IPS DF 19.7 (cell line): ENCODE data around the gene TK2.
"Not testable (repeated sequence)": the region's sequence is repeated elsewhere in the genome, so short reads cannot be mapped to it uniquely, and the experiment has no call there.

Source experiments
- DNase-seq: peaks from one replicate; pipeline ENCODE4 v3.0.0-alpha.2; 2013; ENCODE audit warnings: low read depth, low spot score

TK2 gene

DNA sequence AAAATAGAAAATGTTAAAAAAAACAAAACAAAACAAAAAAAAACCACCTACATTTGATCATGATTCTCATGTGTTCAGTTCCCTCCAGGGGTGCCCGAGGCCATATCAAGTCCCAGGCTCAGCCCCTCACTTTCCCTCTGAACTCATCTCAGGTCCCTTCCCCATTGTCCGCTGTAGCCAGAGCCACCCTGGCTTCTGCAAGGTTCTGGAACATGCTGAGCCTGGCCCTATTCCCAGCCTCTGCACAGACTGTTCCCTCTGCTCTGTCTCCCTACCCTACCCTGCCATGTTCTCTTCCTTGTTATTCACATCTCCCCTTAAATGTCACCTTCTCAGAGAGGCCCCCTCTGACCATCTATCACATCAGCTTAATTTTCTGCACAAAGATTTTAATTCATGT, 46.9 kb downstream of the TK2 start:
- DNase-seq = no peak

DNA sequence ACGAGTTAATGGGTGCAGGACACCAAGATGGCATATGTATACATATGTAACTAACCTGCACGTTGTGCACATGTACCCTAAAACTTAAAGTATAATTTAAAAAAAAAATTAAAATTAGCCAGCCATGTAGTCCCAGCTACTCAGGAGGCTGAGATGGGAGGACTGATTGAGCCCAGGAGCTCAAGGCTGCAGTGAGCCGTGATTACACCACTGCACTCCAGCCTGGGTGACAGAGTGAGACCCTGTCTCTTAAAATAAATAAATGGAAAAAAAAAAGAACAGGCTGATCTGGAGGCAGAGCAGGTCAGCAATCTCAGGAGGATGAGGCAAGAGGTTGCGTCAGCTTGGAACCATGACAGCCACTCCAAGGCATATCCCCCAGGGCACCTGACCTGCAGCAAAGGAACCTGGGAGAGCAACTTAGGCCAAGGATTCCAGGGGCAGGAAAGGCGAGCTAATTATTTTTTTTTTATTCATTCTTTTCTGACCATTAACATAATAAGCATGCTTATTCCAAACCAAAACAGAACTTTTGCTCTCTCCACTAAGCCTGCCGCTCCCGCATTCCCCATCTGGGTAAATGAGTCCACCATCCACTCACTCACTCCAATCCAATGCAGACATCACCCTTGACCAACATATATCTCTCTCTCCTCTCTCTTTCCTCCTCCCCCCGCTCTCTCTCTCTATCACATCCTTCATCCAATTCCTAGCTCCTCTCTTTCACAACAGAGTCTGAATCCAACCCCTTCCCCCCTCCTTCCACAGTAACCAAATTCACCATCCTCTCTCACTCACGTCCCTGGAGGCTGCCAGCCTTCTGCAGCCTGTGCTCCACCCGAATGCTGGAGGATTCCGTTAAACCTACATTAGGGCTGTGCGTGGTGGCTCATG, 47.7 kb downstream of the TK2 start:
- DNase-seq = no peak

DNA sequence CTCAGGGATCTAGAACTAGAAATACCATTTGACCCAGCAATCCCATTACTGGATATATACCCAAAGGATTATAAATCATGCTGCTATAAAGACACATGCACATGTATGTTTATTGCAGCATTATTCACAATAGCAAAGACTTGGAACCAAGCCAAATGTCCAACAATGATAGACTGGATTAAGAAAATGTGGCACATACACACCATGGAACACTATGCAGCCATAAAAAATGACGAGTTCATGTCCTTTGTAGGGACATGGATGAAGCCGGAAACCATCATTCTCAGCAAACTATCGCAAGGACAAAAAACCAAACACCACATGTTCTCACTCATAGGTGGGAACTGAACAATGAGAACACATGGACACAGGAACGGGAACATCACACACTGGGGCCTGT, 48.4 kb downstream of the TK2 start:
- DNase-seq = not testable (repeated sequence)

DNA sequence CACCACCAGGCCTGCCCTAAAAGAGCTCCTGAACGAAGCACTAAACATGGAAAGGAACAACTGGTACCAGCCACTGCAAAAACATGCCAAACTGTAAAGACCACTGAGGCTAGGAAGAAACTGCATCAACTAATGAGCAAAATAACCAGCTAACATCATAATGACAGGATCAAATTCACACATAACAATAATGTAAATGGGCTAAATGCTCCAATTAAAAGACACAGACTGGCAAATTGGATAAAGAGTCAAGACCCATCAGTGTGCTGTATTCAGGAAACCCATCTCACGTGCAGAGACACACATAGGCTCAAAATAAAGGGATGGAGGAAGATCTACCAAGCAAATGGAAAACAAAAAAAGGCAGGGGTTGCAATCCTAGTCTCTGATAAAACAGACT, 52.0 kb downstream of the TK2 start:
- DNase-seq = not testable (repeated sequence)

DNA sequence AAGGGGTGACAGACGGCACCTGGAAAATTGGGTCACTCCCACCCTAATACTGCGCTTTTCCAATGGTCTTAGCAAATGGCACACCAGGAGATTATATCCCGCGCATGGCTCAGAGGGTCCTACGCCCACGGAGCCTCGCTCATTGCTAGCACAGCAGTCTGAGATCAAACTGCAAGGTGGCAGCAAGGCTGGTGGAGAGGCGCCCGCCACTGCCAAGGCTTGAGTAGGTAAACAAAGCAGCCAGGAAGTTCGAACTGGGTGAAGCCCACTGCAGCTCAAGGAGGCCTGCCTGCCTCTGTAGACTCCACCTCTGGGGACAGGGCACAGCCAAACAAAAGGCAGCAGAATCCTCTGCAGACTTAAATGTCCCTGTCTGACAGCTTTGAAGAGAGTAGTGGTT, 53.7 kb downstream of the TK2 start:
- DNase-seq = not testable (repeated sequence)

DNA sequence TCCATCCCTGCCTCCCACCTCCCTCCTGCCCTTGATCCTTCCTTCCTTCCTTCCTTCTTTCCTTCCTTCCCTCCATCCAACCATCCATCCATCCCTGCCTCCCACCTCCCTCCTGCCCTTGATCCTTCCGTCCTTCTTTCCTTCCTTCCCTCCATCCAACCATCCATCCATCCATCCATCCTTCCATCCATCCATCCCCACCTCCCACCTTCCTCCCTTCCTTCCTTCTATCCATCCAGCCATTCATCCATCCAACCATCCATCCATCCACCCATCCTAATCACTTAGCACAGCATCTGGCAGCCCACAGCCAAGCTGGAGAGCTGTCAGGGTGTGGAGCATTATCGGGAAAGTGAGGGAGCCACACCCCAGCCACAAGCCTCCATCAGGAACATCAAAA, 54.5 kb downstream of the TK2 start:
- no peak for DNase-seq

DNA sequence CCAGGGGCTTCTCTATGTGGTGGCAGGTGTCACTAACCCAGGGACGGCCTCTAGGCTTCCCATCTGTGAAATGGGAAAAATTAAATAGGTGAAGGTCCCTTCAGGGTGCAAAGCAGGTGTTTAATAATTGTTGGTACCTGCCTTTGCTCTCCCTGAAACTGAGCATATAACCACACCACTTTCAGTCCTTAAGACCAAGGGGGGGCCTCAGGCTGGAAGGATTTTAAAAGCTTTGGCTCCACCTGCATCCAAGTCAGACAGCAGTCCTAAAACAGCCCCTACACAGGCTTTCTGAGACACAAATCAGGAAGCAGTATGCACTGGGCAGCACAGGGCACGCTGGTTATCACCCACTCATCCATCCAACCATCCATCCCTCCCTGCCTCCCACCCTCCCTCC, 55.0 kb downstream of the TK2 start:
- DNase-seq = no peak

DNA sequence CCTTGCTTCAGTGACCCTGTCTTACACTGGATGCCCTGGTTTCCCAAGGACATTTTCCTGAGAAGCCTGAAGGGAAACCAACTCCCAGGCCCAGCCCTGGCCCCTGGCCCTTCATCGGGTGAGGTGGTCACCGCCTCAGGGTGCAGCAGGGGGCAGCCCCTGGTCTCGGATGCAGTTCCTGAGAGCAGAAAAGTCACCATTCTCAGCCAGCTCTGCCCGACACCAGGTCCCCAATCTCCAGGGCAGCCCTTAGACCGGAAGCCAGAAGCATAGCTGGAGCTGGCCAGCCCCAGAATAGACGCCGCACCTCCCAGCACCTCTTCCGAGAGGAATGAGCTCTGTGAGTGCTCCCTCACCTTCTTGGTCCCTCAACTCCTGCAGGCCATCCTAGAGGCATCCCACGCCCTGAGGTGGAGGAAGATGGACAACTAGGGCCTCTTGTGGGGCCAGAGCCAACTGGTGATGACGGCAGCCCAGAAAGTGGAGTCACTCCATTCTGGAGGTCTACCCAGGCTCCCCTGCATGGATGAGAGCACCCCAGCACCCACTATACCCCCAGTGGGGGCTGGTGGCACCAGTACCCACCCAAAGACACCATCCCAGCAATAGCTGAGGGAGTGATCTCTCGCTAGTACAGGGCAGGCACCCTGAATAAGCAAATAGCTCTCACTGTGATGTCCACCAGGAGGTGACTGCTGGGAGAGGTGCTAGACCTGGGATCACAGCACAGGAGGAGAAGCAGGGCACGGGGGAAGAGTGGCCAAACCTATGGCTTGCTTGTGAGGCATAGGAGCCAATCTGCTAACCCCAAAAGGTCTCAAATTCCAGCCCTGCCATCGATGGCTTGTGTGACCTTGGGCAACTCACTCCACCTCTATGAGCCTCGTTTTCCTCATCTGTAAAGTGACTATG, 56.2 kb downstream of the TK2 start:
- no peak for DNase-seq

DNA sequence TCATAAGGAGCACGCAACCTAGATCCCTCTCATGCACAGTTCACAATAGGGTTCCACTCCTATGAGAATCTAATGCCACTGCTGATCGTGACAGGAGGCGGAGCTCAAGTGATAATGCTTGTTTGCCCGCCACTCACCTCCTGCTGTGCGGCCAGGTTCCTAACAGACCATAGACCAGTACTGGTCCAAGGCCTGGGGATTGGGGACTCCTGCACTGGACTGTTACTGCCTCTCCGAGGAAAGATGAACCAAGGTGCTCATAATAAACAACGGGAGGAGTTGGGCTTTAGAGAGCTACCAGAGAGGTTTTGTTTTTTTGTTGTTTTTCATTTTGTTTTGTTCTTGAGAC, 58.2 kb downstream of the TK2 start:
- DNase-seq = no peak

DNA sequence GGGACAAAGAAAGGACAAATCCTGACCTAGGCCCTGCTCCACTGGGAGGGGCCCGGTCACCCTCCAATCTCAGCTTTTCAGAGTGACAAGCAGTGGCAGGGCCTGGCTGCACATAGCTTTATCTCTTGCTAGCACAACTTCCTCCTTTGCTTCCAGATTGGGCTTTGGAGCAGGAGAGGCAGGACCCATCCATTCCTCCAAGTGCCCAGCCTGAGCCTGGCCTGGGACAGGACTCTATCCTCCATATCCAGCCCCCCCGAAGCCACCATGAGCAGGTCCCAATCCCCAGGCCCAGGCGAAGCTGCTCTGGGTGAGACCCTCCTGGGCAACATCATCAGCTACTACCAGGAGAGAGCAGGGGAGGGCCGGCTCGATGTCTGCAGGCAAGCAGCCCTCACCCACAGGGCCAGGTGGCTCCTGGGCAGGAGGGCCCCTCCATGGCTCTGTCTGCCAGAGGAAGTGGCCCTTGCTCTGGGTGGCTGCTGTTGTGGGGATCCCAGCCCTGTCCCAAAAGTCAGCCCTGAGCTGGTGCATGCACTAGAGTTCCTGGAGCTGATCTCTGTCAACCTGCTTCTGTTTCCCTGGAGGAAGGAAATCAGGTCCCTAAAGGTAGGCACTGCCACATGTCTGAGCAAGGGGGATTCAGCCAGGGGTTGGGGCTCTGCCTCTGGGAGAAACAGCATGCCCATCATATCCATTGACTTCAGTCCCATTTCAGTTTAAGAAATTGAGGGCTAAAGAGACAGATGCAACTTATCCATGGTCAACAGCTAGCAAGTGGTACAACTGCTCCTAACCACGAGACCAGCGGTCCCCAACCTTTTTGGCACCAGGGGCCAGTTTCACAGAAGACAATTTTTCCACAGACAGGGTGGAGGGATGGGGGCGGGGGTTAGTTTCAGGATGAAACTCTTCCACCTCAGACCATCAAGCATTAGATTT, 58.9 kb downstream of the TK2 start:
- no peak for DNase-seq

DNA sequence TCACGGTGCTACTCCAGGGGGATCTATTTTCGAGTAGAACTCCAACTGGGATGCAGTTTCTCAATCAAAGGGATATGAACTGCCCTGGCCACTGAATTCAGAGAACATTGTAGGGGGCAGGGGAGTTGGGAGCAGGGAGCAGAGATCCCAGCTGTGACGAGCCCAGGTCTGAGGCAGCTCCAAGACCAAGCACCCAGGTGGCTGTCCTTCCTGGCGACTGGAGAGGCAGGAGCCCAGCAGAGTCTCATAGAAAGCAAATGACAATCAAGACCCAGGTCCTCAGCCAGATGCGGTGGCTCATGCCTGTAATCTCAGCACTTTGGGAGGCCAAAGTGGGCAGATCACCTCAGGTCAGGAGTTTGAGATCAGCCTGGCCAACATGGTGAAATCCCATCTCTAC, 60.1 kb downstream of the TK2 start:
- no peak for DNase-seq

DNA sequence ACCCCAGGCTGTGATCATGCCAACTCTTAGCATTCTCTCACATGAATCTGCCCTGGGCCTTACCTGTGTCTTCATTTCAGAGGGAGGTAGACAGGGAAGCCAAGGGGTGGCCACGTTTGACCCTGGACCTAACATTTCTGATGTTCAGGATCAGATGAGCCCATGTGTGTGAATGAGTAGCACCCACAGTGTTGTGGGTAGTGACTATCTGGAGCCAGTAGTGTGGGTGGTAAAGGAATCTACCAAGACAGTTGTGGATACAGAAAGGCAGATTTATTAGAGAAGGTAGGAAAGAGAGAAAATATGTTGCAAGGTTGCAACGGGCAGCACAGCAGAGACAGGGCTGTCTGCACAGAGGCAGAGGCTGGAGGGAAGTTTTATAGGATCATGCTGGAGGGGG, 60.5 kb downstream of the TK2 start:
- no peak for DNase-seq

DNA sequence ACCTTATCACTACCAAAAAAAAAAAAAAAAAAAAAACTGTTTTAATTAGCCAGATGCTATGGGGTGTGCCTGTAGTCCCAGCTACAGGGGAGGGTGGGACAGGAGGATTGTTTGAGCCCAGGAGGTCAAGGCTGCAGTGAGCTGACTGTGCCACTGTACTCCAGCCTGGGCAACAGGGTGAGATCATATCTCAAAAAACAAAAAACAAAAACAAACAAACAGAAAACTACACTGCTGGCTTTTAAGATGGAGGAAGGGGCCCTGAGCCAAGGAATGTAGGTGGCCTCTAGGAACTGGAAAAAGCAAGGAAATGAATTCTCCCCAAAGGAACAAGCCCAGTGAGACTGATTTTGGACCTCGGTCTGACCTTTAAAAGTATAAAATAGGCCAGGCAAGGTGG, 61.4 kb downstream of the TK2 start:
- DNase-seq = no peak

DNA sequence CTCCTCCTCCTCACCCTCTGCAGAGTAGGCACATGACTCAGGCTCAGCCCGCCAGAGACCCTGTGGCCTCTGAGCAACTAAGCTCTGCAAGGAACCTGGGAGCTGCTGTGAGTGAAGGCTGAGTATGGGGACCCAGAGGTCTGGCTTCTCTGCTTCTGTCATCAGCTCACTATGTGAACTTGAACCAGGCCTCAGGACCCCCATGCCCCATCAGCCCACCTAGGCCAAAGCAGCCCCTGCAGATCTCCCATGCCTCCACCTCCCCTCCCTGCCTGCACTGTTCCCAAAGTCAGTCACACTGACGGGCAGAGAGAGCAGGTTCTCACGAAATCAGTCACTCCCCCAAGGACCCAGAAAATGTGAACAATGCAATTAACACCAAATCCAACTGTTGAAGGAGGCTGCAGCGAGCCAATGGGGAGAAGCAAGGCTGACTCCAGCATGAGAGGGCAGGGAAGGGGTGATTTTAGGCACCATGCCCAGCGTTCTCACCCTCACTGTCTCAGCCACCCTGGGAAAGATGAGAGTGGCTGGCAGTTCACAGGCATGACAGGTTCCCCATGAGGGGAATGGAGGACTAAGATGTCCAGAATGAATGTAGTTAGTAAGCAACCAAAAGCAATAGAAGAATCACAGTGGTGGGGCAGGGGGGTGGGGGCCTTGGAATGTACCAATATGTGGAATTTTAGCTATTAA, 62.2 kb downstream of the TK2 start:
- no peak for DNase-seq

DNA sequence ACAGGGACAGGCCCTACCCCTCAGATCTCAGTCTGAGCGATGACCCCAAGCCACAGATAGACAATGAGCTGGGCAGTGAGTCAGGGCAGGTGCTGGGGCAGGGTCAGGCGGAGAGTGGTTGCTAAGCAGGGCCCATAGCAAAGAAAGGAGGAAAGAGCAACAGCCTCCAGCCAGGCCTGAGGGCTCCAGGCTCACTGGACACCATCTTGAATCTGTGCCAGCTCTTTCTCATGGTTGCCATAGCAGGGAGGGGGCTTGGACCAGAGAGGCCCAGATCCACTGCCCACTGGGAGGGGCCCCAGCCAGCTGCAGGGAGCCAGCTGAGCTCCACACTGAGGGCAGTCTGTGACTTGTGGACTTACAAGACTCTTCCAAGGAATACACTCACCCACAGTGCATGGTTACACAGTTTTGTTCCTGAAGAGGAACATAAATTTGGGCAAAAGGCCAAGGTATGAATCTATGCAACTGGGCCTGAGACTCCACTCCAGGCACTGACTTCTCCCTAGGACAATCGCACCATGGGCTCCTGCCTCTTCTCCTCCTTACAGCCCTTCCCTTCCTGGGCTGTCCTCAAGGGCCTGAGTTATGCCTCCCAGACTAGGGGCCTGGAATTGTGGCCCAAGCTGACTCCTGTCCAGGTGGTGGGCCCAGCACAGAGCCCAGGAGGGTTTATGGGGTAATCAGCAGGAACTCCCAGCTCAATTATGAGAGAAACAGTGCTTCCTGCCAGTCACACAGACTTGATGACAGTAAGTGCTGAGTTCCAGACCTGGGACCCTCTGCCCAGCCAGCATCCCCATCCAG, 62.9 kb downstream of the TK2 start:
- DNase-seq = no peak

DNA sequence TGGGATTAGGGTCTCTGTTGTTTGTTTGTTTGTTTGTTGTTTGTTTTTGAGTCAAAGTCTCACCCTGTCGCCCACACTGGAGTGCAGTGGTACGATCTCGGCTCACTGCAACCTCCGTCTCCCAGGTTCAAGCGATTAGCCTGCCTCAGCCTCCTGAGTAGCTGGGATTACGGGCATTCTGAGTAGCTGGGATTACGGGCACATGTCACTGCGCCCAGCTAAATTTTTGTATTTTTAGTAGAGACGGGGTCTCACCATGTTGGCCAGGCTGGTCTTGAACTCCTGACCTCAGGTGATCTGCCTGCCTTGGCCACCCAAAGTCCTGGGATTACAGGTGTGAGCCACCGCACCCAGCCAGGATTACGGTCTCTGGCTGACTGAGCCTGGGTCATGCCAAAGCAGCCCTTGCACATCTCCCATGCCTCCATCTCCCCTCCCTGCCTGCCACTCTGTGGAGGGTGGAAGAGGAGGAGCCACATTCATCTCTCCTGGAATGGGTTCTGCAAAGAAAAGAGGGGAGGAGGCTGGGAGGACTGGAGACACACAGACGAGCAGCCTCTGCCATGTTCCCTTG, 63.6 kb downstream of the TK2 start:
- no peak for DNase-seq

DNA sequence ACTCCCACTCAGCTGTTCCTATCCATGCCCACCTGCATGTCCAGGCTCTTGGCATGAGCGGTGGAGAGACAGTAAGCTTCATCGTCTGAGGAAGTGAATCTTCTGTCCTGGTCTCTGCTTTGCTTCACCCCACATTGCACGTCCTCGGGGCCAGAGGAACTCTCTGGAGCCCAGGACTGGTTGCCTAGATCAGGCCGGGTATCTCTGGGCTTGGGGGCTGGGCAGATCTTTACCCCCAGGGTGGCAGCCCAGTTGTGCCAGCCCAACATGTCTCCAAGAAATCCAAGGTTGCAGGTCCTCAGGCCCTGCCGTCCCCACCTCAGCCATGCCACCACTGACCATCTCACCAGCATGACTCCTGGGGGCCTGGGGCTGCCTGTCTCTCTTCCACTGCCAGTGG, 64.5 kb downstream of the TK2 start:
- no peak for DNase-seq

DNA sequence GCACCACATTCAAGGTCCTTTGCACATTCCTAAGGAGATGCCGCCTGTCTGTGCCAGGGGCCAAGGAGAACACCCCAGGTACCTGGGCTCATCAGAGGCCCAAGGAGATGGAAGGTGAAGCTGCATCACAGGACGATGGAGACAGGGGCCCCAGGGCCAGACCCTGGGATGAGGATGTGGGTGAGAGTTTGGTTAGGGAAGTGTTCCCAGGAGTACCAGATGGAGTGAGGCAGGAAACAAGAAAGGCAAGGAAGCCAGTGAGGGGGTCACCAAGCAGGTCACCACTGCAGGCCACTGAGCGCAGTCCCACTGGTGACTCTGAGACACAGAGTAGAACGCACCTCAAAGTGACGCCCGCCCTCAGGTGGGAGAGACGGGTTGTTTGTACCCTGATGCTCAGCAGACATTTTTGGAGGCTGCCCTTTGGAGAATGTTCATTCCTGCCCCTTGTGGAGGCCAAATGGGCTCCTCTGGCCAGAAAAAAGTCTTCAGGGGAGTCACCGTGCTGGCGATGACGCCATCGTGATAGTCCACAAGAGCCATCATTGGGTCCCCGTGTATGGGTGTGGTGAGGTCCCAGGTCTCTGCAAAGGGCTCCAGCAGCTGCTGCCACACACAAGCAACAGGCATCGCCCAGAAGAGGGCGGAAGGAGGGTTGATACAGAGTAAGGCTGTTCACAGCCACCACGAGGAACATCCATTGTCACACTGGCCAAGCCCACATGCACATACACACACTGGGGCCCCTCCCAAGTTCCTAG, 65.3 kb downstream of the TK2 start:
- DNase-seq = no peak
